Stimulated activated CD4-positive, alpha-beta T cell treated with anti-CD3 and anti-CD28 coated beads, Interleukin-4, amount 100 ng/mL, for 4 hours (primary cell): ENCODE measurements around the gene SPANXA1.
"Not testable (repeated sequence)": the region's sequence is repeated elsewhere in the genome, so short reads cannot be mapped to it uniquely, and the experiment has no call there.

Experiments
- DNase-seq, 2 experiments: peaks; one replicate each; pipeline ENCODE4 v3.0.0-alpha.2; 2020

The SPANXA1 gene

GRCh38 chrX:141584638-141585037, at the start of gene SPANXA1:
TSS of gene SPANXA1 (minus strand) at chrX:141584738. CDS start at chrX:141584678, 60 bp downstream.
- DNase-seq: not testable (repeated sequence)

DNA sequence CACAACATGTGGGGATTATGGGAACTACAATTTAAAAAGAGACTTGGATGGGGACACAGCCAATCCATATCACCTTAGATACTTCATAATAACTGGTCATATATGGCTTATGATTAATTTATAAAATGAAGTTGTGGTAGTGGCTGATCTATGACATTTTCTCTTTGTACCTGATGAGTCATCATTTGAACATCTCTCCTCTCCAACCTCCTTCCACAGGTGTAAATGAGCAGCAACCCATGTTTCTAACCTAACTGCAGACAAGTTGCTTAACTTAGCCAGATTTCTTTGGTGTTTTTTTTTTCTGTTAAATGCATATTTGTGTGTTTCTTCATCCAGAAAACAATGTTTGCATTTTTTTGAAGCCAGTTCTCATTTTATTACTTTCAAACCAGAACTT, 47.6 kb upstream of the SPANXA1 start:
- no peak for DNase-seq

DNA sequence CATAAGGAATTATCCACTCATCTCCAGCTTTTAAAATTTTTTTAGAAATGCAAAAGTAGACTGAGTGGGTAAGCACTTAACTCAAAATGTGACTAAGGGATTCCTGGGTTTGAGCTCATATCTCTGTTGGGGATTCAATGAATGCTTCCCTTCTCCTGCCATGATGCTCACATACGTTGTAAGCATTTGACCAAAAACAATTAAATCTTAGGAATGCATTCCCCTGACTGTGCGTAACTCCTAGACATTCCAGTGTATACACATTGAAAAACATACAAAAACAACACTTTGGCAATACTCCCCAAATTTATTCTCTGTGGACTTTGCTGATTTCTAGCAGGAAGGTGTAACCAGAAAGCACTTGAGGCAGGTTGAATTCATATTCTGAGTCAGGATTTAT, 34.8 kb upstream of the SPANXA1 start:
- no peak for DNase-seq

- DNase-seq: no peak
These were observed 24.6 kb upstream of the SPANXA1 start for GRCh38 chrX:141609111-141609510.

DNA sequence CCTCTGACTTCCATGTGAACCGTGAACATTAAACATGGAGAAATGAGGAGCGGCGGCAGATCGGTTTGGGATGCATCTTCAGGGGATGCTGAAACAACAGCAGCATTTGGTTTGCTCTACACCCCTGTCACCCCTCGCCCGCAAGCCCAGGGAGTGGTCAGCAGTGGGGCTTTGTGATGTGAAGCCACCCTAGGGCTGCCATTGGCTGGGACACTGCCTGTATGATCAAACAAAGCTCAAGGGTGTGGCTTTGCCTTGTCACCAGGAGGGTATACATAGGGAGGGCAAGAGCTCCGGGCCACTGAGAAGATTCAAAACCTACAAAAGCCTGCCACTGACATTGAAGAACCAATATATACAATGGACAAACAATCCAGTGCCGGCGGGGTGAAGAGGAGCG, 4.9 kb upstream of the SPANXA1 start, which contains the start of gene SPANXA2:
Gene SPANXA2, plus strand, starts transcription at position 301 of the 400 bp plus-strand sequence. Its CDS starts 60 bp downstream, at position 361.
- DNase-seq: not testable (repeated sequence)

DNA sequence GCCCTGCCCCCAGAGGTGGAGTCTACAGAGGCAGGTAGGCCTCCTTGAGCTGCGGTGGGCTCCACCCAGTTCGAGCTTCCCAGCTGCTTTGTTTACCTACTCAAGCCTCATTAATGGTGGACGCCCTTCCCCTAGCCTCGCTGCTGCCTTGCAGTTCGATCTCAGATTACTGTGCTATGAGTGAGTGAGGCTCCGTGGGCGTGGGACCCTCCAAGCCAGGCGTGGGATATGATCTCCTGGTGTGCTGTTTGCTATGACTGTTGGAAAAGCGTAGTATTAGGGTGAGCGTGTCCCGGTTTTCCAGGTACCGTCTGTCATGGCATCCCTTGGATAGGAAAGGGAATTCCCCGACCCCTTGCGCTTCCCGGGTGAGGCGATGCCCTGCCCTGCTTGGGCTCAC, 42.0 kb downstream of the SPANXA1 start:
- DNase-seq: not testable (repeated sequence)
